WTC11 (cell line): ENCODE data around the gene GRM8.

Source experiments
- ATF3 ChIP-seq: sonication (generic); formaldehyde crosslinking; conservative IDR thresholded peaks from 2 replicates; pipeline ENCODE4 v1.8.1; 2022; ENCODE audit warnings: mild to moderate bottlenecking, missing genetic modification reagents
- CTCF ChIP-seq: fragments of 200-600 bp; IDR thresholded peaks from 2 replicates; pipeline ENCODE4 v1.8.0; 2022; ENCODE audit warnings: antibody characterized with exemption
- ELF4 ChIP-seq: sonication (generic); formaldehyde crosslinking; IDR thresholded peaks from 2 replicates; pipeline ENCODE4 v1.8.1; 2022; ENCODE audit warnings: low read depth, mild to moderate bottlenecking, moderate library complexity, missing genetic modification reagents
- ESRRA ChIP-seq: sonication (generic); formaldehyde crosslinking; IDR thresholded peaks from 2 replicates; pipeline ENCODE4 v1.8.1; 2022; ENCODE audit warnings: mild to moderate bottlenecking, missing genetic modification reagents, borderline replicate concordance
- ETV6 ChIP-seq: sonication (generic); formaldehyde crosslinking; IDR thresholded peaks from 2 replicates; pipeline ENCODE4 v1.8.1; 2022; ENCODE audit warnings: mild to moderate bottlenecking, missing genetic modification reagents
- FOXP1 ChIP-seq: sonication (generic); formaldehyde crosslinking; IDR thresholded peaks from 2 replicates; pipeline ENCODE4 v1.8.0; 2022; ENCODE audit warnings: missing genetic modification reagents, mild to moderate bottlenecking, moderate library complexity, borderline replicate concordance
- JUN ChIP-seq: sonication (generic); formaldehyde crosslinking; IDR thresholded peaks from 2 replicates; pipeline ENCODE4 v1.8.0; 2023; ENCODE audit warnings: mild to moderate bottlenecking, missing genetic modification reagents
- MAX ChIP-seq: sonication (generic); formaldehyde crosslinking; IDR thresholded peaks from 2 replicates; pipeline ENCODE4 v1.8.0; 2022; ENCODE audit warnings: mild to moderate bottlenecking, missing genetic modification reagents
- NFYB ChIP-seq: sonication (generic); formaldehyde crosslinking; conservative IDR thresholded peaks from 2 replicates; pipeline ENCODE4 v1.8.0; 2022; ENCODE audit warnings: low read depth, missing genetic modification reagents
- NR3C1 ChIP-seq: sonication (generic); formaldehyde crosslinking; conservative IDR thresholded peaks from 2 replicates; pipeline ENCODE4 v1.8.1; 2023; ENCODE audit warnings: low read depth, mild to moderate bottlenecking, missing genetic modification reagents
- USF2 ChIP-seq: sonication (generic); formaldehyde crosslinking; IDR thresholded peaks from 2 replicates; pipeline ENCODE4 v1.8.1; 2023; ENCODE audit warnings: mild to moderate bottlenecking, missing genetic modification reagents, moderate library complexity

- TF ChIP-seq ATF3 (CRISPR knock-in tag) (no peak), CTCF (no peak), JUN (CRISPR knock-in tag) (no peak), ETV6 (CRISPR knock-in tag) (no peak), FOXP1 (CRISPR knock-in tag) (no peak), ESRRA (no peak), MAX (CRISPR knock-in tag) (no peak), NR3C1 (CRISPR knock-in tag) (no peak), USF2 (CRISPR knock-in tag) (no peak), ELF4 (no peak), NFYB (no peak)
Measured at GRCh38 chr7:126924477-126924876, 328.3 kb downstream of the GRM8 start.
